OCI-LY3 (cell line): Measurements from ENCODE around the gene COPG1.

ENCODE experiments used
- EZH2phosphoT487 ChIP-seq: fragments of 200-600 bp; shearing (Covaris generic); IDR thresholded peaks from 2 replicates; pipeline ENCODE4 v1.6.1; 2018; ENCODE audit warnings: antibody characterized with exemption, mixed run types, low read depth
- TF ChIP-seq, protein P1 (sequence below): fragments of 200-600, 300-600 bp; sonication (generic); IDR thresholded peaks from 2 replicates; pipeline ENCODE4 v1.5.1; 2014; ENCODE audit warnings: antibody characterized with exemption, low read length, low read depth

DNA sequence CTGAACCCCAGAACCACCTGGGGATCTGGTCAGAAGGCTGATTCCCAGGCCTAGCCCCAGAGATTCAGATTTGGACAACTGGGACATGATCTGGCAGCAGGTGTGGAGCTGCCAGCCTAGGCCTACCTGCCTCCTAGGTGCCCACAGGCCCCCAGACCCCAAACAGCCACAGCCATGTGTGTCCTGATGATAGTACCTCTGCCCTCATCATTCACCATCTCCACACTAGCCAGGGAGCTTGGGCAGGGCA, 63.9 kb downstream of the COPG1 start:
- TF ChIP-seq, protein P1, sequence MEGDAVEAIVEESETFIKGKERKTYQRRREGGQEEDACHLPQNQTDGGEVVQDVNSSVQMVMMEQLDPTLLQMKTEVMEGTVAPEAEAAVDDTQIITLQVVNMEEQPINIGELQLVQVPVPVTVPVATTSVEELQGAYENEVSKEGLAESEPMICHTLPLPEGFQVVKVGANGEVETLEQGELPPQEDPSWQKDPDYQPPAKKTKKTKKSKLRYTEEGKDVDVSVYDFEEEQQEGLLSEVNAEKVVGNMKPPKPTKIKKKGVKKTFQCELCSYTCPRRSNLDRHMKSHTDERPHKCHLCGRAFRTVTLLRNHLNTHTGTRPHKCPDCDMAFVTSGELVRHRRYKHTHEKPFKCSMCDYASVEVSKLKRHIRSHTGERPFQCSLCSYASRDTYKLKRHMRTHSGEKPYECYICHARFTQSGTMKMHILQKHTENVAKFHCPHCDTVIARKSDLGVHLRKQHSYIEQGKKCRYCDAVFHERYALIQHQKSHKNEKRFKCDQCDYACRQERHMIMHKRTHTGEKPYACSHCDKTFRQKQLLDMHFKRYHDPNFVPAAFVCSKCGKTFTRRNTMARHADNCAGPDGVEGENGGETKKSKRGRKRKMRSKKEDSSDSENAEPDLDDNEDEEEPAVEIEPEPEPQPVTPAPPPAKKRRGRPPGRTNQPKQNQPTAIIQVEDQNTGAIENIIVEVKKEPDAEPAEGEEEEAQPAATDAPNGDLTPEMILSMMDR = no peak
- no peak for TF ChIP-seq EZH2phosphoT487
